HG03354 (cell line): Measurements from ENCODE around the gene TLR10.

Experiments
- ATAC-seq: cut with Tn5 transposase; IDR thresholded peaks from one replicate; pipeline ENCODE4 v1.9.1; 2021; ENCODE audit warnings: mild to moderate bottlenecking; ENCODE audit not compliant: unreplicated experiment, poor library complexity, severe bottlenecking

The TLR10 gene

GRCh38 chr4:38734911-38735310 lies 47.9 kb downstream of the TLR10 start:
- no peak for ATAC-seq

GRCh38 chr4:38734446-38734845 lies 48.3 kb downstream of the TLR10 start:
- ATAC-seq: no peak

DNA sequence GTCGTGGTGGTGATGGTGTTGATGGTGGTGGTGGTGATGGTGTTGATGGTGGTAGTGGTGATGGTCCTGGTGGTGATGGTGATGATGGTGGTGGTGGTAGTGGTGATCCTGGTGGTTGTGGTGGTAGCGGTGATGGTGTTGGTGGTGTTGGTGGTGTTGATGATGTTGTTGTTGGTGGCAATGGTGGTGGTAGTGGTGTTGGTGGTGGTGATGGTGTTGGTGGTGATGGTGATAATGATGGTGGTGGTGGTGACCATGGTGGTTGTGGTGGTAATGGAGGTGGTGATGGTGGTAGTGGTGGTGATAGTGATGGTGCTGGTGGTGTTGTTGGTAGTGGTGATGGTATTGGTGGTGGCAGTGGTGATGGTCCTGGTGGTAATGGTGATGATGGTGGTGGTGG lies 49.1 kb downstream of the TLR10 start:
- ATAC-seq: no peak

GRCh38 chr4:38730830-38731646 lies 51.8 kb downstream of the TLR10 start:
- peak; percentile 88 for ATAC-seq

DNA sequence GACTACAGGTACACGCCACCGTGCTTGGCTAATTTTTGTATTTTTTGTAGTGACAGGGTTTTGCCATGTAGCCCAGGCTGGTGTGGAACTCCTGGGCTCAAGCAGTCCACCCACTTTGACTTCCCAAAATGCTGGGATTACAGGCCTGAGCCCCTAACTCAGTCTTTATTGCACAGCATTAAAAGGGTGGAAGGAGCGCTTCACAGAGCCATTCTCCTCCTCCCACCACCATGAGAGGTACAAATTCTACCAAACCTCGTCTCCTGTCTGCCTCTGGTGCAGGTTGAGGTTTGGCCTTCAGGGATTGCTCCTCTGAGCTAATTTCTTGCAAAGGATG lies 52.3 kb downstream of the TLR10 start:
- no peak for ATAC-seq

DNA sequence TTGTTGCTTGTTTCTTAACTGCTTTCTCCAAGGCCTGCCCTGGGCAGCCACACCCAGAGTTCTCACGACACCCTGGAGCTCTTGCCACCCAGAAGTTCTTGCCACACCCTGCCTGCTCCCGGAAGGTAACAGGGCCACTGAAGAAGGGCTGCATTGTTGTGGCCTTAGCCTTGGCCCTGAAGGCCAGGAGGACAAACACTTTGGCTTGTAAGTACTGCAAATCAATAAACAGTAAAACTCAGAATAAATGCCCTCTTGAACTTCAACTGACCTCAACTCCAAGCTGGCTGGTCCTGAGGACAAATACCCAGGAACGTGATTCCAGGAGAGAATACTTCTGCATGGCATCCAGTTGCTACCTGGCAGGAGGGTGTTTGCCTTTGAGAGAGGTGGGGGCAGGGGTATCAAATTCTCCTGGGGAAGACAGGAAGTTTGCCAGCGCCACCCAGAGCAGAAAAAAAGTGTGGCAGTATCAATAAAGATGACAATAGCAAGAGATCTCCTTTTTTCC lies 54.1 kb downstream of the TLR10 start:
- ATAC-seq: no peak

- ATAC-seq: no peak
These were observed 58.3 kb downstream of the TLR10 start for GRCh38 chr4:38724475-38724808.

GRCh38 chr4:38723726-38724474 lies 58.9 kb downstream of the TLR10 start:
- ATAC-seq: no peak

GRCh38 chr4:38723114-38723513 lies 59.7 kb downstream of the TLR10 start:
- no peak for ATAC-seq
